Heart left ventricle (tissue), 16 donors: ENCODE data around the gene DNAJB4. TPM values are rescaled to one million over a fixed set of nuclear protein-coding genes. Genes with fewer than 3 reads are reported as not detected.
A peak's percentile ranks its signal among the peaks of the same experiment; 100 is the strongest.

Experiments used
- ATAC-seq, 4 donors: fragments of 200-7000 bp; cut with Tn5 transposase; one replicate each; pipeline ENCODE4 v1.9.1; 2020 to 2022; ENCODE audit warnings: moderate library complexity in 4 of 4, mild to moderate bottlenecking in 3 of 4, moderate number of reproducible peaks in 1 of 4
- DNase-seq, 5 donors: peaks; one replicate each; pipeline ENCODE4 v3.0.0-alpha.2; 2020
- H3K27ac ChIP-seq, 12 donors: fragments of 200-600 bp; sonication (generic) in 4 of 12; one replicate each; pipeline versions ENCODE4 v1.5.0 to v1.8.0; 2016 to 2022; ENCODE audit warnings: mild to moderate bottlenecking in 2 of 12
- H3K27me3 ChIP-seq, 9 donors: fragments of 200-600 bp; sonication (generic) in 2 of 9; one replicate each; pipeline versions ENCODE4 v1.5.1 to v1.8.0; 2016 to 2022; ENCODE audit warnings: mild to moderate bottlenecking in 3 of 9
- H3K36me3 ChIP-seq, 9 donors: fragments of 200-600 bp; sonication (generic) in 2 of 9; one replicate each; pipeline versions ENCODE4 v1.5.0 to v1.8.0; 2018 to 2022; ENCODE audit warnings: mild to moderate bottlenecking in 2 of 9
- H3K4me1 ChIP-seq, 12 donors: fragments of 200-600 bp; sonication (generic) in 4 of 12; one replicate each; pipeline versions ENCODE4 v1.5.0 to v1.8.0; 2016 to 2022; ENCODE audit warnings: mild to moderate bottlenecking in 3 of 12
- H3K4me3 ChIP-seq, 12 donors: fragments of 200-600 bp; sonication (generic) in 4 of 12; one replicate each; pipeline versions ENCODE4 v1.5.0 to v1.8.0; 2017 to 2022; ENCODE audit warnings: mild to moderate bottlenecking in 9 of 12, moderate library complexity in 4 of 12
- H3K9me3 ChIP-seq, 12 donors: fragments of 200-600 bp; sonication (generic) in 4 of 12; one replicate each; pipeline versions ENCODE4 v1.5.0 to v1.8.0; 2016 to 2022; ENCODE audit warnings: mild to moderate bottlenecking in 1 of 12
- POLR2A ChIP-seq, 2 donors: fragments of 450-650 bp; IDR thresholded peaks; one replicate each; pipeline ENCODE4 v1.6.1; 2017; ENCODE audit warnings: antibody characterized with exemption in 2 of 2, mild to moderate bottlenecking in 2 of 2, moderate library complexity in 2 of 2
- WGBS, 4 donors: extraction: QIAGEN DNeasy Blood & Tissue Kit in 2 of 4; methylation state at CpG; one replicate each; pipeline versions ENCODE4 v1.1.5 to v1.1.7; 2013 to 2018; 5-methylcytosine and 5-hydroxymethylcytosine counted together
- intact Hi-C, 10 donors: fragments of 100-400 bp; cut with DNase I; formaldehyde crosslinking; loops; one replicate each; pipeline versions ENCODE4 v1.11.1 to v1.14.2; 2022
- polyA plus RNA-seq, 2 donors: library from polyadenylated mRNA; stranded (reverse); fragments of 200-250 nt; gene quantifications; one replicate each; pipeline ENCODE4 v1.2.3, GENCODE V29; 2013
- total RNA-seq, 9 donors: library from RNA; depleted of rRNA in 2 of 9; stranded (reverse); fragments of >200 nt in 2 of 9; fragmentation: NEBNext Ultra II Directional in 3 of 9; extraction: Animal tissue kit (Norgen Biotek cat#: 25700) in 3 of 9; gene quantifications; one replicate each; pipeline versions ENCODE4 v1.1.0 to v1.2.4, GENCODE V29; 2016 to 2023
- TF ChIP-seq, protein P1 (sequence below), 12 donors: fragments of 200-600 bp; sonication (generic) in 4 of 12; IDR thresholded peaks; one replicate each; pipeline versions ENCODE4 v1.5.0 to v1.8.0; 2018 to 2022; ENCODE audit warnings: antibody characterized with exemption in 12 of 12, mild to moderate bottlenecking in 5 of 12
- donor health status: ischemic (EF 13 %, LVEDD 7.1; RV severe dilation, severe dysfunction).
- donor health status: healthy with polysubstance abuse.
- donor health status: DM: no; HTN: yes; CAD: no.
- donor health status: DM: no; HTN: no; CAD: no.
- donor health status: ischemic (EF 25% LVEDD 6.9; RV normal size, moderate dysfunction).
- donor health status: ischemic (EF 25% LVEDD 5.7; RV mildly dilated, moderate dysfunction).
- donor health status: healthy.
- donor health status: DM: yes; HTN: yes; CAD: no.
- donor health status: ischemic (EF 35%, LVEDD 5.7; RV mildly dilated, moderate dysfunction).
- donor health status: nonischemic (EF 11% LVEDD 7.7; RV severe dilation, severe dysfunction).
- donor health status: DM: yes; HTN: yes; CAD: no.
- donor health status: PGD.
- donor health status: ischemic (EF 29% LVEDD 5.4; RV normal size, mild dysfunction).
- donor health status: nonischemic (EF 23%, LVEDD 6.1; RV moderate dilation, normal function).

DNAJB4 gene
- total and polyA plus RNA-seq, 11 donors = 35.2 to 190 (median 95.9) TPM

DNA sequence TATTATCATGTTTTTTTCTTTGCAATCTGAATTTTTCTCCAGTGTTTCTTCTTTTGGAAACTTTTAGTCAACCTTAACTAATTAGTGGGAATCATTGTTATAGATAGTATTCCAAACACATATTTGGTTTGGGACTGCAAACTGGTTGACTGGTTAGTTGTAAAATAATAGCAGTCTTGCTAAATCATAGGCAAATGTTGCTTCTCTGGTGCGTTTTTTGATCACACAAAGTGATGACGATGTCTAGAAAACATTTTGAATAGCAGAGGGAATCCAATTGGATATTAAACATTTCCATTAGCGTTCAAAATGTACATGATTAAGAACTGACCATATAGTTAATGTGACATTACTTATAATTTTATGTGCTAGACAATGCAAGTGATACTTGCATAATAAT lies 4.5 kb downstream of the DNAJB4 start:
- intact Hi-C loops = loop anchor here in 4 of 10 donors (5.0 to 10.0 kb wide), 2 partner anchors 38 to 106 kb away; partner anchors contain the start of gene GIPC2 (in 3 of the 4)
- H3K9me3 ChIP-seq = no peaks in the 10 kb centered on the region
- DNase-seq (no peak), ATAC-seq (no peak)
- TF ChIP-seq POLR2A (IDR thresholded peaks at IDR 0.05) = no peak
- TF ChIP-seq, protein P1, sequence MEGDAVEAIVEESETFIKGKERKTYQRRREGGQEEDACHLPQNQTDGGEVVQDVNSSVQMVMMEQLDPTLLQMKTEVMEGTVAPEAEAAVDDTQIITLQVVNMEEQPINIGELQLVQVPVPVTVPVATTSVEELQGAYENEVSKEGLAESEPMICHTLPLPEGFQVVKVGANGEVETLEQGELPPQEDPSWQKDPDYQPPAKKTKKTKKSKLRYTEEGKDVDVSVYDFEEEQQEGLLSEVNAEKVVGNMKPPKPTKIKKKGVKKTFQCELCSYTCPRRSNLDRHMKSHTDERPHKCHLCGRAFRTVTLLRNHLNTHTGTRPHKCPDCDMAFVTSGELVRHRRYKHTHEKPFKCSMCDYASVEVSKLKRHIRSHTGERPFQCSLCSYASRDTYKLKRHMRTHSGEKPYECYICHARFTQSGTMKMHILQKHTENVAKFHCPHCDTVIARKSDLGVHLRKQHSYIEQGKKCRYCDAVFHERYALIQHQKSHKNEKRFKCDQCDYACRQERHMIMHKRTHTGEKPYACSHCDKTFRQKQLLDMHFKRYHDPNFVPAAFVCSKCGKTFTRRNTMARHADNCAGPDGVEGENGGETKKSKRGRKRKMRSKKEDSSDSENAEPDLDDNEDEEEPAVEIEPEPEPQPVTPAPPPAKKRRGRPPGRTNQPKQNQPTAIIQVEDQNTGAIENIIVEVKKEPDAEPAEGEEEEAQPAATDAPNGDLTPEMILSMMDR (IDR thresholded peaks at IDR 0.05) = no peak
- peaks cover 0 to 52% (median 25%) of the 10 kb centered on the region in 12 donors for H3K4me1 ChIP-seq
- 62 to 77% (median 65%) methylated on average over 3 of the region's 3 CpGs for WGBS, 4 donors
- no peaks in the 10 kb centered on the region for H3K27me3 ChIP-seq
- peaks cover 0 to 16% (median 15%) of the 10 kb centered on the region in 9 donors for H3K36me3 ChIP-seq
- H3K27ac ChIP-seq = peak overlapping the region in 5 of 12 donors; percentile 7 to 39 (median 28)
- H3K4me3 ChIP-seq = peak overlapping the region in 9 of 12 donors; percentile 56 to 73 (median 66)

DNA sequence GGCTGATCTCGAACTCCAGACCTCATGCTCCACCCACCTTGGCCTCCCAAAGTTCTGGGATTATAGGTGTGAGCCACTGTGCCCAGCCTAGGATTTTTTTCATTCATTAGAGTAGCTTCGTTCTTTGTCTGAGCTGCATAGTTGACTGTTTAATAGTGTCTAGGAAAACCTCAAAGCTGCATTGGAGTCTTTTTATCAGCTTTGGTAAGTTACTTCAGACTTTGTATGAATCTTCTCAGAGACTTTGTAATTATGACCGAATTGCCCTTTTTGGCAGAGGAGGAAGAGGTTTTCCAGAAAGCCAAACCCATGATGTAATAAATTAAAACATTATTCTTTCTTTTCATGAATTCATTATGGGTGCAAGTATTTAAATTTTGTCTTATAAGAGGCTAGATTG lies 5.1 kb downstream of the DNAJB4 start:
- H3K36me3 ChIP-seq = peaks cover 0 to 22% (median 21%) of the 10 kb centered on the region in 9 donors
- peaks cover 0 to 58% (median 27%) of the 10 kb centered on the region in 12 donors for H3K4me1 ChIP-seq
- H3K9me3 ChIP-seq = no peaks in the 10 kb centered on the region
- H3K27me3 ChIP-seq = no peaks in the 10 kb centered on the region
- intact Hi-C loops = loop anchor here in 5 of 10 donors (5.0 to 10.0 kb wide), 3 partner anchors 33 to 105 kb away; partner anchors contain the start of genes GIPC2 (in 3 of the 5) and FUBP1 (in 1 of the 5)
- H3K4me3 ChIP-seq = peak overlapping the region in 8 of 12 donors; percentile 56 to 73 (median 66)
- DNase-seq (no peak), ATAC-seq (peak in 1 of 4 donors; percentile 32)
- 40 to 69% (median 51%) methylated on average over 3 of the region's 3 CpGs for WGBS, 4 donors
- TF ChIP-seq, protein P1 (IDR thresholded peaks at IDR 0.05) = no peak
- no peak for TF ChIP-seq POLR2A (IDR thresholded peaks at IDR 0.05)
- peak overlapping the region in 9 of 12 donors; percentile 7 to 39 (median 19) for H3K27ac ChIP-seq

DNA sequence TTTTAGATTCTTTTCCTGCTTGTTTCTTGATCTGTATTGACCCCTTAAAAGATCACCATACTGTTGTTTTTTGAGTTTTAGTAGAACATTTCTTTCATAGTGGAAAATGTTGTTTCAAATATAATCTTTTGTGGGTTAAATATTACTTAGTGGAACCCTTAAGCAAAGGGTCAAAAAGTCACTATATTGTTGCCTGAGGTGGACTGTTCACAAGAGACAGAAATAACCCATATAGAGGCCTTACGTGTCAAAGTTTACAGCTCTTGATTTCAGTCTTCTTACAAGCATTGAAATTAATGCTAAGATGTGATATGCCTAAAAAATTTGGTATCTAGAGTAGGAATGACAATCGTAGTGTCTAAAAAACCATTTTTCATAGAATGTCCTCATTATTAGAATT lies 6.3 kb downstream of the DNAJB4 start:
- TF ChIP-seq, protein P1 (IDR thresholded peaks at IDR 0.05) = no peak
- TF ChIP-seq POLR2A (IDR thresholded peaks at IDR 0.05) = no peak
- no peak for DNase-seq
- 69 to 75% (median 73%) methylated on average over 2 of the region's 2 CpGs for WGBS, 4 donors
- H3K27me3 ChIP-seq = no peaks in the 10 kb centered on the region
- peaks cover 0 to 33% (median 28%) of the 10 kb centered on the region in 9 donors for H3K36me3 ChIP-seq
- intact Hi-C loops = loop anchor here in 1 of 10 donors (5.0 kb wide), 1 partner anchor 34 kb away; the partner anchor contains the start of gene FUBP1
- no peak for ATAC-seq
- peak overlapping the region in 7 of 12 donors; percentile 12 to 73 (median 66) for H3K4me3 ChIP-seq
- peak overlapping the region in 8 of 12 donors; percentile 2 to 39 (median 22) for H3K27ac ChIP-seq
- H3K4me1 ChIP-seq = peaks cover 0 to 60% (median 28%) of the 10 kb centered on the region in 12 donors
- H3K9me3 ChIP-seq = no peaks in the 10 kb centered on the region

DNA sequence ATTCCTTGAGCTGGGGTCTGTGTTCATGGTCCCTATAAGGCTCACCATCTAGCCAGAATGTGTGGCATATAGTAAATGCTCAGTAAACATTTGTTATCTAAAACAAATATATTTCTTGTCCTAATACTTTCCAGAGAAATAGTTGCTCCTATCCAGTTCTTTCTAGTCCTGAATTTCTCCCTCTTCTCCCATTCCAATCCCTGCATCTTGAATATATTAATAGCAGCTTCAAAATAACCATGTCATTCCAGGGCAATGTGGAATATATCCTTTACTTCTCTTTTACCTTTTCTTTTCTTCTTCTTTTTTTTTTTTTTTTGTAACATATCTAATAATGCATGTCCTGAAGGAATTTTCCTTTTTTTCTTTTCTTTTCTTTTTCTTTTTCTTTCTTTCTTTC lies 10.4 kb downstream of the DNAJB4 start:
- Histone ChIP-seq H3K4me1 (peaks cover 0 to 42% (median 18%) of the 10 kb centered on the region in 12 donors), H3K36me3 (peaks cover 0 to 64% (median 38%) of the 10 kb centered on the region in 9 donors), H3K9me3 (no peaks in the 10 kb centered on the region), H3K27ac (peak overlapping the region in 1 of 12 donors; percentile 13), H3K4me3 (no peak overlapping the region), H3K27me3 (no peaks in the 10 kb centered on the region)
- intact Hi-C loops = no loop called here
- ATAC-seq = peak in 2 of 4 donors; percentile 36 to 55
- DNase-seq = no peak
- TF ChIP-seq, protein P1 (IDR thresholded peaks at IDR 0.05) = no peak
- TF ChIP-seq POLR2A (IDR thresholded peaks at IDR 0.05) = no peak
